Kidney (tissue), 14 donors: ENCODE measurements around the gene MYO10. TPM values are rescaled to one million over a fixed set of nuclear protein-coding genes. Genes with fewer than 3 reads are reported as not detected.

Source experiments
- DNase-seq, 5 donors: peaks; one replicate each; pipeline ENCODE4 v3.0.0-alpha.2; 2013 to 2020
- FAIRE-seq: peaks from 2 replicates; lab custom pipeline; 2012; peaks lifted over from hg19 to GRCh38; lab: Jason Lieb, UNC
- H3K27ac ChIP-seq, 2 donors: one replicate each; pipeline ENCODE4 v1.7.0; 2013; ENCODE audit warnings: low read depth in 2 of 2, low read length in 2 of 2, inconsistent platforms in 1 of 2
- H3K27me3 ChIP-seq: one replicate; pipeline ENCODE4 v1.7.1; 2013; ENCODE audit warnings: low read length, inconsistent platforms; ENCODE audit not compliant: control insufficient read depth, insufficient read depth
- H3K36me3 ChIP-seq, 3 donors: one replicate each; pipeline versions ENCODE4 v1.7.0 to v1.7.1; 2013; ENCODE audit warnings: low read length in 3 of 3, control low read depth in 1 of 3, inconsistent platforms in 1 of 3; ENCODE audit not compliant: insufficient read depth in 3 of 3, control insufficient read depth in 2 of 3
- H3K4me1 ChIP-seq, 3 donors: one replicate each; pipeline versions ENCODE4 v1.7.0 to v1.7.1; 2013; ENCODE audit warnings: low read length in 3 of 3, inconsistent platforms in 1 of 3, low read depth in 1 of 3; ENCODE audit not compliant: control insufficient read depth in 2 of 3, insufficient read depth in 2 of 3
- H3K4me3 ChIP-seq, 3 donors: one replicate each; pipeline versions ENCODE4 v1.7.0 to v1.8.1; 2013; ENCODE audit warnings: low read length in 3 of 3, control low read depth in 1 of 3, inconsistent platforms in 1 of 3
- H3K9ac ChIP-seq, 3 donors: one replicate each; pipeline versions ENCODE4 v1.7.0 to v1.7.1; 2013; ENCODE audit warnings: low read length in 3 of 3, control low read depth in 1 of 3, inconsistent platforms in 1 of 3
- H3K9me3 ChIP-seq, 3 donors: one replicate each; pipeline versions ENCODE4 v1.7.0 to v1.7.1; 2013; ENCODE audit warnings: low read length in 3 of 3, control low read depth in 1 of 3, inconsistent platforms in 1 of 3; ENCODE audit not compliant: control insufficient read depth in 2 of 3, insufficient read depth in 1 of 3
- CTCF ChIP-seq: IDR thresholded peaks from 3 replicates; pipeline ENCODE4 v1.5.1; 2012; ENCODE audit warnings: mild to moderate bottlenecking, moderate library complexity, borderline replicate concordance; ENCODE audit not compliant: insufficient read depth; ENCODE audit errors: extremely low read depth
- intact Hi-C: fragments of 100-400 bp; cut with DNase I; formaldehyde crosslinking; loops from one replicate; pipeline ENCODE4 v1.11.1; 2022
- polyA plus RNA-seq: library from polyadenylated mRNA; stranded (reverse); fragments of 350-450 nt; fragmentation: Illumina TruSeq; extraction: RNeasy Lipid Tissue Mini Kit (QIAGEN cat#74804); gene quantifications from one replicate; pipeline ENCODE4 v1.2.3, GENCODE V29; 2014; ENCODE audit warnings: low read depth, low replicate concordance; ENCODE audit not compliant: insufficient read depth
- total RNA-seq: library from RNA; stranded (reverse); fragmentation: NEBNext Ultra II Directional; extraction: Animal tissue kit (Norgen Biotek cat#: 25700); gene quantifications from one replicate; pipeline ENCODE4 v1.2.1, GENCODE V29; 2021
- donor health status: control.
- donor health status: control.
- donor health status: control.
- donor health status: control.
- donor health status: control.
- donor health status: DM: yes; HTN: yes; CAD: no.
- donor health status: Normal renal cell carcinoma (clear cell type).

The MYO10 gene
- total and polyA plus RNA-seq, 2 donors from 2014 or later: 7.6 to 52.4 TPM

GRCh38 chr5:16681876-16682275 is 254.2 kb downstream of the MYO10 start:
- intact Hi-C loops: no loop called here
- peaks cover 5 to 42% (median 24%) of the 10 kb centered on the region in 3 donors for H3K36me3 ChIP-seq
- no peak overlapping the region for H3K27ac ChIP-seq
- no peak overlapping the region for H3K4me3 ChIP-seq
- no peak for TF ChIP-seq CTCF
- no peak overlapping the region for H3K9ac ChIP-seq
- no peaks in the 10 kb centered on the region for H3K4me1 ChIP-seq
- H3K9me3 ChIP-seq: no peaks in the 10 kb centered on the region
- no peak for FAIRE-seq
- DNase-seq: peak in 3 of 5 donors; percentile 53 to 58 (median 54)
- no peaks in the 10 kb centered on the region for H3K27me3 ChIP-seq

GRCh38 chr5:16679863-16680262 is 256.2 kb downstream of the MYO10 start:
- Histone ChIP-seq H3K9me3 (no peaks in the 10 kb centered on the region), H3K27me3 (no peaks in the 10 kb centered on the region), H3K4me1 (no peaks in the 10 kb centered on the region), H3K4me3 (no peak overlapping the region), H3K9ac (no peak overlapping the region), H3K36me3 (peaks cover 5 to 51% (median 27%) of the 10 kb centered on the region in 3 donors), H3K27ac (no peak overlapping the region)
- FAIRE-seq (no peak), DNase-seq (no peak)
- TF ChIP-seq CTCF: no peak
- intact Hi-C loops: no loop called here

- no peak overlapping the region for H3K27ac ChIP-seq
- FAIRE-seq (no peak), DNase-seq (no peak)
- peaks cover 5 to 57% (median 27%) of the 10 kb centered on the region in 3 donors for H3K36me3 ChIP-seq
- no peak for TF ChIP-seq CTCF
- H3K4me1 ChIP-seq: no peaks in the 10 kb centered on the region
- intact Hi-C loops: no loop called here
- H3K4me3 ChIP-seq: no peak overlapping the region
- no peak overlapping the region for H3K9ac ChIP-seq
- no peaks in the 10 kb centered on the region for H3K27me3 ChIP-seq
- H3K9me3 ChIP-seq: no peaks in the 10 kb centered on the region
Measured at GRCh38 chr5:16679190-16679589, 256.9 kb downstream of the MYO10 start.

- intact Hi-C loops: no loop called here
- no peak for TF ChIP-seq CTCF
- H3K27ac ChIP-seq: no peak overlapping the region
- FAIRE-seq (no peak), DNase-seq (peak in 3 of 5 donors; percentile 83 to 90 (median 87))
- no peaks in the 10 kb centered on the region for H3K4me1 ChIP-seq
- no peaks in the 10 kb centered on the region for H3K9me3 ChIP-seq
- H3K27me3 ChIP-seq: no peaks in the 10 kb centered on the region
- peaks cover 7 to 57% (median 25%) of the 10 kb centered on the region in 3 donors for H3K36me3 ChIP-seq
- no peak overlapping the region for H3K9ac ChIP-seq
- H3K4me3 ChIP-seq: no peak overlapping the region
Measured at GRCh38 chr5:16675806-16676205, 260.3 kb downstream of the MYO10 start.
